ENCODE measurements around the gene GNAS.

The GNAS gene

DNA sequence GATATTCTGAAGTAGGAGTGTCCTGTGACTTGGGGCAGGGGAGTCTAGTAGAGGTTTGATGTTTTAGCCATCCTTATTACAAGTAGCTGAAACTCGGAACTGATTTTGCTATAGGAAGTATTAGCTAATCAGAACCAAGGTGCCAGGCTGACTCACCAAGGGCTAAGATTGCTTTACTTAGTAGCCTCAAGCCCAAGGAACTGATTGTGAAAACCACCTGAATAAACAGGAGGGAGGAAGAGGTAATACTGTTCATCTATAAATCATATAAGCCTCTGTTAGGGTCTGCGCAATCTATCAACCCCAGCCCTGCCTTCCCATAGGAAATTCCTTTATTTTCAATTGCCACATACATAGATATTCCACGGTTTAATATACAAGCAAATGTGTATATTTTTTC, 54.4 kb downstream of the GNAS start:
- no peak overlapping the region for H3K4me3 ChIP-seq (ENCODE audit: control insufficient read depth, low read depth, low read length)
- peak; percentile 81 for DNase-seq (ENCODE audit: low read depth)
- TF ChIP-seq, protein P1, sequence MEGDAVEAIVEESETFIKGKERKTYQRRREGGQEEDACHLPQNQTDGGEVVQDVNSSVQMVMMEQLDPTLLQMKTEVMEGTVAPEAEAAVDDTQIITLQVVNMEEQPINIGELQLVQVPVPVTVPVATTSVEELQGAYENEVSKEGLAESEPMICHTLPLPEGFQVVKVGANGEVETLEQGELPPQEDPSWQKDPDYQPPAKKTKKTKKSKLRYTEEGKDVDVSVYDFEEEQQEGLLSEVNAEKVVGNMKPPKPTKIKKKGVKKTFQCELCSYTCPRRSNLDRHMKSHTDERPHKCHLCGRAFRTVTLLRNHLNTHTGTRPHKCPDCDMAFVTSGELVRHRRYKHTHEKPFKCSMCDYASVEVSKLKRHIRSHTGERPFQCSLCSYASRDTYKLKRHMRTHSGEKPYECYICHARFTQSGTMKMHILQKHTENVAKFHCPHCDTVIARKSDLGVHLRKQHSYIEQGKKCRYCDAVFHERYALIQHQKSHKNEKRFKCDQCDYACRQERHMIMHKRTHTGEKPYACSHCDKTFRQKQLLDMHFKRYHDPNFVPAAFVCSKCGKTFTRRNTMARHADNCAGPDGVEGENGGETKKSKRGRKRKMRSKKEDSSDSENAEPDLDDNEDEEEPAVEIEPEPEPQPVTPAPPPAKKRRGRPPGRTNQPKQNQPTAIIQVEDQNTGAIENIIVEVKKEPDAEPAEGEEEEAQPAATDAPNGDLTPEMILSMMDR (conservative IDR thresholded peaks at IDR 0.05; ENCODE audit: control insufficient read depth, insufficient read depth, low read depth, low read length), result no peak

DNA sequence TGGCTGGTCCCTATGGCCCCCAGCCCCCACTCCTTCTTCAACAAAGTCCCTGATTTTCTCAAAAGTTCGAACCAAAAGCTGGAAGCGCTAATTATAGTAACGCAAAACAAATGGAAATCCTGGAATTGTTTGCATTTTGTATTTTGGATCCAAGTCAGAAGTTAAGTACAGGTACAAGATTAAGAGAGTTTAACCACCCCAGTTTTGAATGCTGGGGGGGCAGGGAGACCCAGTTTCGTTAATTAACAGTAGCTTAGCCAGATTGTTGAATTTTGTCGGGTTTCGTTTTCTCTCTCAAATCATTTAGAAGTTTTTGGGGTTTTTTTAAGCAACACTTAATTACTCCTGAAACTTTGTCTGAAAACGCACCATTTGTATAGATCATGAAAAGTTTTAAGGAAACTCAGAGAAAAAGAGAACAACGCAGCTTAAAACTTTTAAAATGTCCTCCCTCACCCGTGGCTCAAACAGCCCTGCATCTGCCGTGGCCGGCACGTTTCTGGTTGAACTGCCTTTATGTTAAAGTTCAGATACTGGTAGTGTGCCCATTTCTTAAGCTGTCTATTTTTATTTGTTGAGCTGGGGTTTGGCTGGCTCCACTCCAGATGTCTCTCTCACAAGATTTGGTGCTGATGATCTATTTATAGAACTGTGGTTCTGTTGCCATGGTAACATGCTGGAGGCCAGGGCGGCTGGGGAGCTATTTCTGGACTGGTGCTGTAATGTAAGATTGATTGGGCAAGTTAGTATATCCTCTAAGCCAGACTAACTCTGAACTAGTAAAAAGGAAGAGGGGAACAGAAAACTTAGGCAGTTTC, 55.0 kb downstream of the GNAS start:
- TF ChIP-seq, protein P1 (conservative IDR thresholded peaks at IDR 0.05; ENCODE audit: control insufficient read depth, insufficient read depth, low read depth, low read length), result no peak
- peak; percentile 99 for DNase-seq (ENCODE audit: low read depth)

DNA sequence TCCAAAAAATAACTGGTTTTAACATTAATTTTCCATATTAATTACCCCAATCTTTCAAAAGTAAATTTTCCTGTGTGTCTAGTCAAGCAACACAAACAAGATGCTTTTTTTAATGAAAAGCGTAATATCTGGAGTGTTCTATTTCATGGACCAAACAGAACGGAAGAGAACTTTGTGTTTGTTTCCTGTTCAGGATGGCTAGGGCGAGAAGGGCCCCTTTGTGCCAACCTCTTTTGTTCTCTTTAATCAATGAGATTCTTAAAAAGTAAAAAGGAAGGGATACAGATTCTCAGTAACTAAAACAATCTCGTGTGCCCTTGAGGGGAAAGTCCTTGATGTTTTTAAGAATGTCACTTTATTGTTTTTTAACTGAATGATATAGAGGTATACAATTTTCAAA, 55.7 kb downstream of the GNAS start:
- no peak for DNase-seq (ENCODE audit: low read depth)
- TF ChIP-seq, protein P1 (conservative IDR thresholded peaks at IDR 0.05; ENCODE audit: control insufficient read depth, insufficient read depth, low read depth, low read length), result no peak
- no peak overlapping the region for H3K4me3 ChIP-seq (ENCODE audit: control insufficient read depth, low read depth, low read length)

More for the DNA sequence above, 55.0 kb downstream of the GNAS start:
- H3K4me3 ChIP-seq (ENCODE audit: control insufficient read depth, low read depth, low read length), result peak overlapping the region; percentile 12

DNA sequence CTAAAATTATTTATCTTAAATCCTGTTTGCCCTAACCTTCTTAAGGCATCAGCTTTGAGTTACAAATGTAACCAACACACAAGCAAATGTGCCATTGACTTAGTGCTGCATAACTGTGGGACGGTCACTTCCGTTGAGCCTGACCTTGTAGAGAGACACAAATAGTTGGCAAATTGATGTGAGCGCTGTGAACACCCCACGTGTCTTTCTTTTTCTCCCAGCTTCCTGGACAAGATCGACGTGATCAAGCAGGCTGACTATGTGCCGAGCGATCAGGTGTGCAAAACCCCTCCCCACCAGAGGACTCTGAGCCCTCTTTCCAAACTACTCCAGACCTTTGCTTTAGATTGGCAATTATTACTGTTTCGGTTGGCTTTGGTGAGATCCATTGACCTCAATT, 56.4 kb downstream of the GNAS start:
- TF ChIP-seq, protein P1 (conservative IDR thresholded peaks at IDR 0.05; ENCODE audit: control insufficient read depth, insufficient read depth, low read depth, low read length), result no peak
- H3K4me3 ChIP-seq (ENCODE audit: control insufficient read depth, low read depth, low read length), result no peak overlapping the region
- no peak for DNase-seq (ENCODE audit: low read depth)

DNA sequence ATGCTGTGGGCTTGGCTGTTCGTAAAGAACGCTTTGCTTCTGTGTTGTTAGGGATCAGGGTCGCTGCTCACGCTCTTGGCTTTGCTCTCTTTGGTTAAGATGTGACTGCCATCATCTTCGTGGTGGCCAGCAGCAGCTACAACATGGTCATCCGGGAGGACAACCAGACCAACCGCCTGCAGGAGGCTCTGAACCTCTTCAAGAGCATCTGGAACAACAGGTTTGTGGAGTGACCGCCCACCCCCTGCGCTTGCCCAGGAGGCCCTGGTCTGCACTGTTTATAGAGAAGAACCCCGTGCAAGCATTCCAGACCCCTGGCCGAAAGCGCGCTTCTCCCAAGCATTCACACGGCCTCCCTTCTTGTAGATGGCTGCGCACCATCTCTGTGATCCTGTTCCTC, 57.1 kb downstream of the GNAS start:
- H3K4me3 ChIP-seq (ENCODE audit: control insufficient read depth, low read depth, low read length), result no peak overlapping the region
- DNase-seq (ENCODE audit: low read depth), result no peak
- TF ChIP-seq, protein P1 (conservative IDR thresholded peaks at IDR 0.05; ENCODE audit: control insufficient read depth, insufficient read depth, low read depth, low read length), result no peak

DNA sequence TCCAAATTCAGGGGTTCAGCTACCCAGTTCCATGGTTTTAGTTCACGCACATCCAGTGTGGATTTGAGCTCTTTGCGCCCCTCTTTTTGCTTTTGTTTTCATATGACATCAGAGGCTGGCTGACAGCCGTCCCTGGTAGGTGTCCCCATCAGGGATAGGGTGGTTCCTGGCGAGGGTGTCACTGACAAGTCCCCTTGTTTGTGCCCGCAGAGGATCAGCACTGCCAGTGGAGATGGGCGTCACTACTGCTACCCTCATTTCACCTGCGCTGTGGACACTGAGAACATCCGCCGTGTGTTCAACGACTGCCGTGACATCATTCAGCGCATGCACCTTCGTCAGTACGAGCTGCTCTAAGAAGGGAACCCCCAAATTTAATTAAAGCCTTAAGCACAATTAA, 58.0 kb downstream of the GNAS start:
- no peak for DNase-seq (ENCODE audit: low read depth)
- TF ChIP-seq, protein P1 (conservative IDR thresholded peaks at IDR 0.05; ENCODE audit: control insufficient read depth, insufficient read depth, low read depth, low read length), result no peak
- no peak overlapping the region for H3K4me3 ChIP-seq (ENCODE audit: control insufficient read depth, low read depth, low read length)
